Stimulated activated naive CD4-positive, alpha-beta T cell (primary cell): ENCODE data around the gene PCK2.
A peak's percentile ranks its signal among the peaks of the same experiment; 100 is the strongest.

Experiments used
- DNase-seq, 6 experiments: peaks; one replicate each; lab custom pipeline; 2025; lab: John Stamatoyannopoulos, UW

PCK2 gene

GRCh38 chr14:24136684-24137528, 42.8 kb downstream of the PCK2 start:
- no peak for DNase-seq

GRCh38 chr14:24137529-24138395, 43.7 kb downstream of the PCK2 start:
- no peak for DNase-seq

DNA sequence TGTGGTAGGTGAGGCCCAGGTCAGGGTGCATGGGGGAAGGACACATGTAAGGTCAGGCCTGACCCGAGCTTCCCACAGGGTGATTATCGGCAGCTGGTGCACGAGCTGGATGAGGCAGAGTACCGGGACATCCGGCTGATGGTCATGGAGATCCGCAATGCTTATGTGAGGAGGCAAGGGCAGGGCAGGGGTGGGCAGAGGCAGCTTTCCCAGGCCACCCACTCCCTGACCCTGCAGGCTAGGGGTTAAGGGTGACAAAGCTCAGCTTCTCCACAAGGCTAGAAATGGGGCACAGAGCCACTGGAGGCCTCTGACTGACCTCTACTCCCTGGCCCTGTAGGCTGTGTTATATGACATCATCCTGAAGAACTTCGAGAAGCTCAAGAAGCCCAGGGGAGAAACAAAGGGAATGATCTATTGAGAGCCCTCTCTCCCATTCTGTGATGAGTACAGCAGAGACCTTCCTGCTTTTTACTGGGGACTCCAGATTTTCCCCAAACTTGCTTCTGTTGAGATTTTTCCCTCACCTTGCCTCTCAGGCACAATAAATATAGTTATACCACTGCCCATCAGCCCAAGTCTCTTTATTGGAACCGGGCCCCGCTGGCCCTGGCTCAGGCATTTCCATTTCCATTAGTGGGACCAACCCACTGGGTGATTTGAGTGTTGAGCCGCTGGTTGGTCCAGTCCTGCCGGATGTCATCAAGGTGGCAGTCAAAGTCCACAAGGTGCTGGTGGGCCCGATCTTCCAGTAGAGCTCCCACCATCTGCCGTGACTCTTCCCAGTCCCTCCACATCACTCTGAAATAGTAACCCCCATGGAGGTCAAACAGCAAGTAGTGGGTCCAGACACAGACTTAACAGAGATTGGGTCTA, 44.5 kb downstream of the PCK2 start:
- no peak for DNase-seq

DNA sequence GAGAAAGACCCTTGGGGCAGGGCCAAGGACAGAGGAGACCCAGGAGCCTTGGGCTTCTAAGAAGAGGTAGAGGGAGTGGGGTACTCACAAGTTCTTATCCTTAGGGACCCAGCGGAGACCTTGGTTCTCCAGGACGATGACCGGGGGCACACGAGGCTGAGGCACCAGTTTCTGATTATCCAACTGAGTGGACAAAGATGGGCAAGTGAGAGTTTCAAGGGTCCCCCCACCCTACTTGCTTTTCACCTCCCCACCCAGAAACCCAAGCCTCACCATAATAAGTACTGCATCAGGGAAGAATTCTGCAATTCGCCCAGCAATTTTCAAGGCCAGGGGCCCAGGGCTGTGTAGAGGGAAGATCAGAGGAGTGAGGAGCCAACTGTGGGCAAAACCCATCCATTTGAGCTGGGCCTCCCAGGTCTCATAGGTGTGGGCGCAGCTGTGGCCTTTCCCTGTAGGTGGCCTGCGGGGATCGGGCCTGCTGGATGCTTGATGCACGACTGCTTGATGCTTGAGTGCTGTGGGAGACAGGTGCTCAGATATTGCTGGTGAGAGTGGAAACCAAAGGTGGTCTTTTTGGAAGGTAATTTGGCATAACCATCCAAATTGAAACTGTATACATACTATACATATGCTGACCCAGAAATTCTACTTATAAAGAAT, 45.3 kb downstream of the PCK2 start:
- peak in 1 of 6 experiments; percentile 8 for DNase-seq

GRCh38 chr14:24141097-24141880, 47.2 kb downstream of the PCK2 start, which contains the start of gene EMC9:
EMC9 (minus strand) TSS chr14:24141591; CDS start chr14:24141304, 287 bp downstream.
- peak; percentile 96 to 100 (median 99) for DNase-seq

DNA sequence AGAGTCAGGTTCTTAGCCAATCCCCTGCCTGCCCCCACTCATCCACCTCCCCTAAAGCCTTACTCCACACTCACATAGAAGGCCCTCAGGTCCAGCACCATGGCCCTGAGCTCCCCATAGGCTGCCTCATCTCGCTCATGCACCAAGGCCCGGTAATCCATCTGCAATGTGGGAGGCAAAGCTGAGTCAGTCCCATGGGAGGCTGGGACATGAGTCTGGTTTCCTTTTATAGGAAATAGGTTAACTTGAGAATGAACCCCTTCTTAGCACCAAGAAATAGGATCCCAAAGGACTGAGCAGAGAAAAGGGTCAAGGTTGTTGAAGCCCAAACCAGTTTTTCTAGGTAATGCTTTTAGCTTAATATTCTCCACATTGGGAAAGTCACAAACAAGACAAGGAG, 49.4 kb downstream of the PCK2 start:
- DNase-seq, result no peak

DNA sequence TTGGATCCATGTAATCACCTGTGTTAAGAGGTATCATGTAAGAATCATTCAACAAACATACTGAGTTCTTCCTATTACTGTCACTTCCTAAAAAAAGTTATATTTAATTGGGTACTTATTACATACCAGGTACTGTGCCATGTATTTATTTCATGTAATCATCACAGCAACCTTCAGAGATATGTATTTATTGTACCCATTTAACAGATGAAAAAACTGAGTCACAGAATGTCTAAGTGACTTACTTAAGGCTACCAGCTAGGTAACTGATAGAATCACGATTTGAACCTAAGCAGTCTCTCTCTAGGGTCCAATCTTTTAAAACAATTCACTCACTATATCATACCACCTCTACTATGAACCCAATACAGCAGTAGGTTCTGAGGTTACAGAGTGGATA, 50.3 kb downstream of the PCK2 start:
- no peak for DNase-seq

DNA sequence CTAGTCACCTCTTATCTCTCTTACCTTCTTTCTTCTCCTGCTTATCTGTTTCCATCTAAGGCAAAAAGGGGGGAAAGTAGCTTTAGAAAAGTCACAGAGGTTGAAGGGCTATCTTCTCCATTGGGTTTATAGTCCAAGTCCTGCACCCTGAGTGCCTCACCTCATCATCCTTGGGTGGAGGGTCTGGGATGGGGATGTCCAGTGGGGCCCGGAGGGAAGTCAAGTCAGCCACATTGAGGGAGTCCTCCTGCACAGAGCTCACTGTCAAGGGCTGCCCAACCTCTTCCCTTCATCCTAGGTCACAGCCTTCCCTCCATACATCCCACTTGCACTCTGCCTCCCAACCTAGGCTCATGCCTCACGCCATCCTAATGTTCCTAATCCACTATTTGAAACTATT, 51.1 kb downstream of the PCK2 start:
- DNase-seq, result no peak

DNA sequence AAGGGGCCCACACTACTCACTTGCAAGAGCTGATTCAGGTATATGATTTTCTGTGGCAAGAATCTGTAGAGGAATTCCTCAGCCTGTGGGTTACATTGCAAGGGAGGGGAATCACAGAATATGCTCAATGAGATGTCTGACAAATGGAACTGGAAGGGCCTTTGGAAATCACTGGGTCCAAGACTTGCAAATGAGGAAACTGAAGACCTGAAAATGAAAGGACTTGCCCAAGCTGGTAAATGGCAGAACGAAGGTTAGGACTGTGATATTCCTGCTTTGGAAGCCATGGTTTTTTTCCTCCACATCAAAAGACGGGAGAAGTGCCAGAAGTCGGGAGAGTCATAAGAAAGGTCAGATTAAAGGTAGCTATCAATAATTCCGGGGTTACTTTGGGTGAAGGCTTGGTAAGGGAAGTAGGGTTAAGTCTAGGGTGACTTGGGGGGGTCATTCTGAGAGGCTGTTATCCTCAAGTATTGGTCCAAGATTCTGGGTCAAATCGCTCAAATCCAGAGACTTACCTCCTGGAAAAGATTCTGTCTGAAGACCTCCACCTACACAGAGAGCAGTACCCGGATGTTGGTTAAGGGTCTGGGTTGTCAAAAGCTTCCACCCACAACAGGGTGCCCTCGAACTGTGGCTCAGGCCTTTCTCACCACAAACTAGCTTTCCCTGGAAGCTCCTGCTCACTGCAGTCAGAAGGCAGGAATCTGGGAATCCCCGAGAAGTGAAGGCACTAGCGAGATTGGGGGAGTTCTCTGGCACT, 51.8 kb downstream of the PCK2 start:
- peak in 1 of 6 experiments; percentile 55 for DNase-seq

DNA sequence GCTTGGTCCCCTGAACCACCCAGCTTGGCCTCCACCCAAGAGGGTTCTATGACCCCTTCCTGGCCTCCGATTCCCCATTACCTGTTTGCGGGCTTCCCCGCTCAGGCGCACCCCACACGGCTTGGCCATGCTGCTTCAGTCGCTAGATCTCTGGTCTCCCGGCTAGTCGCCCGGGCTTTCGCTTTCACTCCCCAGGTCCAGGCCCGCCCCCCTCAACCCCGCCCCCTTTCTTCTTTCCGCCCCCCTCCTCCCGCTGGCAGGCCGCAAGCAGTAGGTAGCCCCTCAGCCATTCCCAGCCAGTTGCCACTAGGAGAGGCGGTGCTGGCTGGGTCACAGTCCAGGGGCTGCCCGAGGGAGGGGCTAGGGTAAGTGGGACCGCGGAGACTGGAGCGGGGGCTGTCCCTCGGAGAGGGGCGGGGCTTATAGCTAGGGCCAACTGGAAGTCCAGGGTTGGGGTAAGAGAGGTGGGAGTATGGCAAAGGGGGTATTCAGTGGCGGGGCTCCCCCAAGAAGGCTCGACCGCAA, 52.4 kb downstream of the PCK2 start, which contains the start of gene PSME2:
Gene PSME2 (minus strand): TSS at position 158 of the 525 bp plus-strand sequence. CDS start 29 bp downstream, at position 129.
- peak; percentile 78 to 95 (median 86) for DNase-seq

DNA sequence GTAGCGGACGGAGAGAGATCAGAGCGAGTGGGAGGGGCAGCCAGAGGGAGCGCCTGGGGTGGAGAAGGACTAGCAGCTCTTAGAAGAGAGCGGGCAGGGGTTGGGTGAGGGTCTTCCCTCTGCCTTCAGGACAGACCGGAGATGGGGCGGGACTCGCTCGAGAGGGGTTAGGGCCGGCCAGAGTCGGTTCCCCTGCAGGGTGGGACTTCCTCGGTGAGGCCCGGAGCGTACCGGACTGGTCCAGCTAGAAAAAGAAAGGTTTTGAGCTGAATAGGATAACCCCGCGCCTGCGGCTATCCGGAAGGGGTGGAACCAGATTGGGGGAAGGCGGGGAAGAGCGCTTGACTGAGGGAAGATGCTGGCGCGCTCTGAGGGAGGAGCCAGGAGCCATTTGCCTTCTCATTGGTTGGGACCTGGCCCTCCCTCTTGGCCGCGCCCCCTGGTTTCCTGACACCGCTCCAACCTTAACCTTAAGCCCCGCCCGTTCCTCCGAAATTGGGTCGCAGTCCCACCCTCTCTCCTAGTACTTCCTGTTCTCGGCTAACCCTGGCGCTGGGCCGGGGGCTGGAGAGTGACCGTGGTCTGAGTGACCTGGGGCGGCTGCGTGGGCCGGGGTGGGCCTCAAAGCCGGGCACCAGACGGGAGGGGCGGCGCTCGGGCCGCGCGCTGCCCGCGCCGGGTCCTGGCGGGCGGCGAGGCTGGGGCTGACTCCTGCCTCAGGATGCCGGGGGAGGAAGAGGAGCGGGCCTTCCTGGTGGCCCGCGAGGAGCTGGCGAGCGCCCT, 53.1 kb downstream of the PCK2 start, which contains the start of gene RNF31:
Gene RNF31 (plus strand): TSS at position 521 of the 783 bp plus-strand sequence. CDS start 201 bp downstream, at position 722.
- DNase-seq, result peak; percentile 92 to 97 (median 96)

- DNase-seq, result no peak
These were observed 53.8 kb downstream of the PCK2 start for GRCh38 chr14:24147761-24148428.

DNA sequence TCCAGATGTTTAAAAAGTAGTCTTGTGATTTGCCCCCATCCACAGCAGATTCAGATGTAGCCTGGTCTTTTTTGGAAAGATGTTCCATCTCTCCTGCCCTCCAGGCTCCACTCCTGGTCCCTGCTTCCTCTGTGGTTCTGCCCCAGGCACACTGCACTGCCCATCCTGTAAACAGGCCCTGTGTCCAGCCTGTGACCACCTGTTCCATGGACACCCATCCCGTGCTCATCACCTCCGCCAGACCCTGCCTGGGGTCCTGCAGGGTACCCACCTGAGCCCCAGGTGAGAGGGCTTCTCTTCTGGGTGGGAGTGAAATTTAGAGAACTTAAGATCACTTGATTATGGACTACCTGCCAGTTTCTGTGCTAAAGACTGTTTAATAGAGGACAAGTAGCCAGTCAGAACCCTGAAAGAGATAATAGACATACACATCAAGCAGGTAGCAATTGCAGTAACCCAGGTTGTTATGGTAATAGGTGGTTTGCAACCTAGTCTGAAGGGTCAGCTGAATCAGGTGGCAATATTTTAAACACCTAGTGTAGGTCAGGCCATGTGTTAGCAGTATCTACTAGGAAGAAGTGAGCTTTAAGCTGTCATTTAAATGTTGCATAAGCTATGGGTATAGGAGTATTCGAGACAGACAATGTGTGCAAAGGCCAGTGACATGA, 55.3 kb downstream of the PCK2 start:
- DNase-seq, result no peak

GRCh38 chr14:24150061-24150460, 56.0 kb downstream of the PCK2 start:
- DNase-seq, result no peak

DNA sequence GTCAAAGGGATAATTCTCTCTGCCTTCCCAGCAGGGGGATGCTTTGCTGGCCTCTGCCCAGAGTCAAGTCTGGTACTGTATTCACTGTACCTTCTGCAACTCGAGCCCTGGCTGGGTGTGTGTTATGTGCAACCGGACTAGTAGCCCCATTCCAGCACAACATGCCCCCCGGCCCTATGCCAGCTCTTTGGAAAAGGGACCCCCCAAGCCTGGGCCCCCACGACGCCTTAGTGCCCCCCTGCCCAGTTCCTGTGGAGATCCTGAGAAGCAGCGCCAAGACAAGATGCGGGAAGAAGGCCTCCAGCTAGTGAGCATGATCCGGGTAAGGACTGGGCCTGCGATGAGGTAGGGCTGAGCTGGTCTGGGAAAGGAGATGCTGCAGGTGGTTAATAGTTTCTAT, 56.5 kb downstream of the PCK2 start:
- DNase-seq, result no peak

GRCh38 chr14:24150993-24151392, 56.9 kb downstream of the PCK2 start:
- DNase-seq, result no peak

DNA sequence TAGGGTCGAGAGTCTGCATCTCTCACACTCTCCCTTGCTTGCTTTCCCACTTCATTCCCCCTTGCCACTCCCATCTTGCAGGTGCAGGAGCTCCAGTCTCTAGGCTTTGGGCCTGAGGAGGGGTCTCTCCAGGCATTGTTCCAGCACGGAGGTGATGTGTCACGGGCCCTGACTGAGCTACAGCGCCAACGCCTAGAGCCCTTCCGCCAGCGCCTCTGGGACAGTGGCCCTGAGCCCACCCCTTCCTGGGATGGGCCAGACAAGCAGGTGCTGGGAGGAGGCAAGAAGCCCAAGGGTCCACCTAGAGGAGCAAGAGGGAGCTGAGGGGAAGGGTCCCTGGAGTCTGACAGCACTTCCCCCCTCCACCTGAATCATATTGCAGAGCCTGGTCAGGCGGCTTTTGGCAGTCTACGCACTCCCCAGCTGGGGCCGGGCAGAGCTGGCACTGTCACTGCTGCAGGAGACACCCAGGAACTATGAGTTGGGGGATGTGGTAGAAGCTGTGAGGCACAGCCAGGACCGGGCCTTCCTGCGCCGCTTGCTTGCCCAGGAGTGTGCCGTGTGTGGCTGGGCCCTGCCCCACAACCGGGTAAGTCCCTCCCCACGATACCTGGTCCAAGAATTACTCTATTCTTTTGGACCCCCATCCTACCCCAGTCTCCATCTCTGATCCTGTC, 57.4 kb downstream of the PCK2 start:
- no peak for DNase-seq
